Stimulated activated CD8-positive, alpha-beta memory T cell treated with anti-CD3 and anti-CD28 coated beads, Interleukin-15, amount 100 ng/mL, for 4 hours (primary cell): Measurements from ENCODE around the gene SAMHD1.
A peak's percentile ranks its signal among the peaks of the same experiment; 100 is the strongest.
"Not testable (repeated sequence)": the region's sequence is repeated elsewhere in the genome, so short reads cannot be mapped to it uniquely, and the experiment has no call there.

Source experiments
- DNase-seq, 2 donors: peaks; one replicate each; pipeline ENCODE4 v3.0.0-alpha.2; 2020; ENCODE audit warnings: low read depth in 2 of 2

SAMHD1 gene

GRCh38 chr20:36956016-36956415 is 4.5 kb upstream of the SAMHD1 start:
- no peak for DNase-seq

GRCh38 chr20:36951979-36952738 is 651 bp upstream of the SAMHD1 start:
- no peak for DNase-seq

GRCh38 chr20:36950414-36951197 is 902 bp downstream of the SAMHD1 start:
- peak in 1 of 2 donors; percentile 18 for DNase-seq

GRCh38 chr20:36941401-36941835 is 10.1 kb downstream of the SAMHD1 start:
- no peak for DNase-seq

GRCh38 chr20:36937402-36937770 is 14.1 kb downstream of the SAMHD1 start:
- DNase-seq, result no peak

- DNase-seq, result not testable (repeated sequence)
Observed at GRCh38 chr20:36936761-36937401, 14.6 kb downstream of the SAMHD1 start.

GRCh38 chr20:36936341-36936740 is 15.2 kb downstream of the SAMHD1 start:
- no peak for DNase-seq

GRCh38 chr20:36933571-36933970 is 17.9 kb downstream of the SAMHD1 start:
- not testable (repeated sequence) for DNase-seq

GRCh38 chr20:36932476-36933426 is 18.8 kb downstream of the SAMHD1 start:
- DNase-seq, result no peak

GRCh38 chr20:36932067-36932466 is 19.4 kb downstream of the SAMHD1 start:
- DNase-seq, result not testable (repeated sequence)

GRCh38 chr20:36929691-36930090 is 21.8 kb downstream of the SAMHD1 start:
- no peak for DNase-seq

GRCh38 chr20:36929290-36929689 is 22.2 kb downstream of the SAMHD1 start:
- no peak for DNase-seq

- no peak for DNase-seq
Observed at GRCh38 chr20:36927704-36928103, 23.8 kb downstream of the SAMHD1 start.

GRCh38 chr20:36926653-36927200 is 24.8 kb downstream of the SAMHD1 start:
- DNase-seq, result no peak

GRCh38 chr20:36925234-36925633 is 26.3 kb downstream of the SAMHD1 start:
- DNase-seq, result no peak

GRCh38 chr20:36924167-36925045 is 27.1 kb downstream of the SAMHD1 start:
- no peak for DNase-seq

GRCh38 chr20:36920334-36920730 is 31.2 kb downstream of the SAMHD1 start:
- DNase-seq, result no peak

GRCh38 chr20:36919715-36920333 is 31.7 kb downstream of the SAMHD1 start:
- DNase-seq, result no peak

GRCh38 chr20:36917943-36918342 is 33.6 kb downstream of the SAMHD1 start:
- no peak for DNase-seq

GRCh38 chr20:36917240-36917639 is 34.3 kb downstream of the SAMHD1 start:
- no peak for DNase-seq
